HEK293T (cell line): Measurements from ENCODE around the gene PLK1.
"Not testable (repeated sequence)": the region's sequence is repeated elsewhere in the genome, so short reads cannot be mapped to it uniquely, and the experiment has no call there.

Experiments used
- CTCF ChIA-PET: fragments of 350-600 bp; formaldehyde crosslinking; extraction: SDS; loops from one replicate; lab custom pipeline; 2021; ENCODE audit warnings: antibody characterized with exemption, inconsistent platforms; lab: Yijun Ruan, JAX
- POLR2A ChIA-PET: fragments of 350-600 bp; formaldehyde crosslinking; extraction: SDS; loops from one replicate; lab custom pipeline; 2020; ENCODE audit warnings: antibody characterized with exemption, inconsistent platforms; lab: Yijun Ruan, JAX
- DNase-seq: peaks from one replicate; pipeline ENCODE4 v3.0.0; 2012; ENCODE audit warnings: mixed read lengths; ENCODE audit errors: extremely low spot score
- ARNT ChIP-seq: fragments of 450-650 bp; IDR thresholded peaks from 2 replicates; pipeline ENCODE4 v1.6.1; 2017; ENCODE audit warnings: mild to moderate bottlenecking
- BHLHE40 ChIP-seq: fragments of 450-650 bp; IDR thresholded peaks from 2 replicates; pipeline ENCODE4 v1.6.1; 2016; ENCODE audit warnings: mild to moderate bottlenecking, moderate library complexity, borderline replicate concordance
- CTBP1 ChIP-seq: fragments of 450-650 bp; IDR thresholded peaks from 2 replicates; pipeline ENCODE4 v1.6.1; 2016; ENCODE audit warnings: borderline replicate concordance
- ELF4 ChIP-seq: fragments of 450-650 bp; IDR thresholded peaks from 2 replicates; pipeline ENCODE4 v1.6.1; 2017; ENCODE audit warnings: antibody characterized with exemption
- FOXA1 ChIP-seq: fragments of 450-650 bp; IDR thresholded peaks from 2 replicates; pipeline ENCODE4 v1.6.1; 2016; ENCODE audit warnings: mild to moderate bottlenecking
- FOXK2 ChIP-seq: fragments of 450-650 bp; IDR thresholded peaks from 2 replicates; pipeline ENCODE4 v1.6.1; 2016; ENCODE audit warnings: mild to moderate bottlenecking
- FOXM1 ChIP-seq: fragments of 450-650 bp; IDR thresholded peaks from 2 replicates; pipeline ENCODE4 v1.6.1; 2017; ENCODE audit warnings: mild to moderate bottlenecking, borderline replicate concordance
- HDGF ChIP-seq: fragments of 450-650 bp; IDR thresholded peaks from 2 replicates; pipeline ENCODE4 v1.6.1; 2017; ENCODE audit warnings: antibody characterized with exemption, borderline replicate concordance
- L3MBTL2 ChIP-seq: fragments of 450-650 bp; conservative IDR thresholded peaks from 2 replicates; pipeline ENCODE4 v1.6.1; 2016; ENCODE audit warnings: mild to moderate bottlenecking
- LEF1 ChIP-seq: fragments of 450-650 bp; IDR thresholded peaks from 2 replicates; pipeline ENCODE4 v1.6.1; 2017; ENCODE audit warnings: mild to moderate bottlenecking, borderline replicate concordance
- NFRKB ChIP-seq: fragments of 450-650 bp; IDR thresholded peaks from 2 replicates; pipeline ENCODE4 v1.6.1; 2016; ENCODE audit warnings: mild to moderate bottlenecking, moderate library complexity
- SP1 ChIP-seq: fragments of 450-650 bp; IDR thresholded peaks from 2 replicates; pipeline ENCODE4 v1.6.1; 2017
- SUZ12 ChIP-seq: fragments of 450-650 bp; IDR thresholded peaks from 2 replicates; pipeline ENCODE4 v1.6.1; 2016; ENCODE audit warnings: mild to moderate bottlenecking
- TARDBP ChIP-seq: fragments of 450-650 bp; IDR thresholded peaks from 2 replicates; pipeline ENCODE4 v1.6.1; 2016
- ZNF384 ChIP-seq: fragments of 450-650 bp; IDR thresholded peaks from 2 replicates; pipeline ENCODE4 v1.6.1; 2016
- TF ChIP-seq, protein P1 (sequence below): fragments of 450-650 bp; IDR thresholded peaks from 2 replicates; pipeline ENCODE4 v1.6.1; 2016

Gene PLK1

GRCh38 chr16:23678430-23679273, at the start of gene PLK1:
TSS of gene PLK1 (plus strand) at chr16:23678889. CDS start at chr16:23678933, 44 bp downstream.
- DNase-seq, result peak; percentile 91
- ChIA-PET CTCF (interaction anchor here (0.7 to 1.3 kb wide), 6 partner anchors 10 to 1305 kb away, joined by 3 to 4 read pairs (median 3); no protein-coding TSS in a partner anchor), POLR2A (interaction anchor here (0.8 to 2.2 kb wide), 5 partner anchors 10 to 40 kb away, joined by 3 to 8 read pairs (median 7); partner anchors contain the start of genes DCTN5 and PALB2)
- peak; percentile 99 for TF ChIP-seq FOXM1
- TF ChIP-seq NFRKB, result no peak
- no peak for TF ChIP-seq ELF4
- no peak for TF ChIP-seq SUZ12
- TF ChIP-seq, protein P1, sequence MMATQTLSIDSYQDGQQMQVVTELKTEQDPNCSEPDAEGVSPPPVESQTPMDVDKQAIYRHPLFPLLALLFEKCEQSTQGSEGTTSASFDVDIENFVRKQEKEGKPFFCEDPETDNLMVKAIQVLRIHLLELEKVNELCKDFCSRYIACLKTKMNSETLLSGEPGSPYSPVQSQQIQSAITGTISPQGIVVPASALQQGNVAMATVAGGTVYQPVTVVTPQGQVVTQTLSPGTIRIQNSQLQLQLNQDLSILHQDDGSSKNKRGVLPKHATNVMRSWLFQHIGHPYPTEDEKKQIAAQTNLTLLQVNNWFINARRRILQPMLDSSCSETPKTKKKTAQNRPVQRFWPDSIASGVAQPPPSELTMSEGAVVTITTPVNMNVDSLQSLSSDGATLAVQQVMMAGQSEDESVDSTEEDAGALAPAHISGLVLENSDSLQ, result peak; percentile 95
- no peak for TF ChIP-seq ARNT
- TF ChIP-seq BHLHE40, result no peak
- TF ChIP-seq HDGF, result no peak
- TF ChIP-seq FOXA1, result no peak
- TF ChIP-seq ZNF384, result no peak
- no peak for TF ChIP-seq CTBP1
- peak; percentile 80 for TF ChIP-seq L3MBTL2
- no peak for TF ChIP-seq SP1
- no peak for TF ChIP-seq FOXK2

DNA sequence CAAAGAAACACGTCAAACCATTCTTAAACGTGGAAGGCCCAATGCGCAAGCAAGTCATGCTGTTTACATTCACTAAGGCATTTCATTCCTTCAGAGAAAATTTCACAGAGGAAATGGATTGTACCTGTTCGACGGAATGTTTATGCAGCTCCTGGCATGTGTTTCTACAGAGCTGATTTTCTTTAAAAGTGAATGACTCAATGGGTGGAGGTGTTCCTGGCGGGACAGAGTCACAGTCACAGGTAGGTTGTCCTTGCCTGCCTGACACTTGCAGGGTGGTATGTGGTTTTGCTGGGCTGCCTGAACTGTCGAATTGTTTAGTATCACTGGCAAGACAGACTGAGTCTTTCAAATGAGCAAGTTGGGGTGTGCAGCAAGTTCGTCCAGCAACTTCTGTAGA, 49.2 kb upstream of the PLK1 start:
- ChIA-PET CTCF (interaction anchor here (0.8 kb wide), 1 partner anchor 33 kb away, joined by 3 read pairs; no protein-coding TSS in a partner anchor), POLR2A (no interaction called here)
- DNase-seq, result no peak
- no peak for TF ChIP-seq NFRKB
- no peak for TF ChIP-seq SP1
- TF ChIP-seq ARNT, result no peak
- TF ChIP-seq, protein P1, result no peak
- TF ChIP-seq ELF4, result no peak
- no peak for TF ChIP-seq CTBP1
- TF ChIP-seq TARDBP, result no peak
- TF ChIP-seq SUZ12, result no peak
- TF ChIP-seq FOXA1, result no peak
- TF ChIP-seq L3MBTL2, result no peak
- no peak for TF ChIP-seq BHLHE40
- no peak for TF ChIP-seq FOXM1
- no peak for TF ChIP-seq HDGF
- no peak for TF ChIP-seq ZNF384
- TF ChIP-seq FOXK2, result no peak

- DNase-seq, POLR2A ChIA-PET, CTCF ChIA-PET: not testable (repeated sequence)
Observed at GRCh38 chr16:23631874-23632273, 46.8 kb upstream of the PLK1 start.

- ChIA-PET POLR2A (no interaction called here), CTCF (no interaction called here)
- TF ChIP-seq BHLHE40 (no peak), LEF1 (no peak), FOXK2 (no peak), SP1 (no peak), HDGF (no peak)
- DNase-seq, result no peak
Observed at GRCh38 chr16:23634461-23635036, 44.1 kb upstream of the PLK1 start.

- TF ChIP-seq BHLHE40 (no peak), HDGF (no peak), FOXM1 (no peak), FOXA1 (no peak), ZNF384 (no peak), SP1 (no peak)
- CTCF ChIA-PET, result no interaction called here
Observed at GRCh38 chr16:23635958-23636357, 42.7 kb upstream of the PLK1 start.

GRCh38 chr16:23640615-23640930, 38.1 kb upstream of the PLK1 start:
- TF ChIP-seq FOXK2 (no peak), SP1 (no peak), ARNT (no peak), NFRKB (no peak), HDGF (no peak), LEF1 (no peak), CTBP1 (no peak), FOXA1 (no peak), L3MBTL2 (no peak), BHLHE40 (no peak), TARDBP (no peak), FOXM1 (no peak), ZNF384 (no peak), SUZ12 (no peak), ELF4 (no peak)
- TF ChIP-seq, protein P1, result no peak
- POLR2A ChIA-PET, result interaction anchor here (0.7 to 2.0 kb wide), 5 partner anchors 10 to 92 kb away, joined by 3 to 8 read pairs (median 4); partner anchors contain the start of gene PLK1

More at GRCh38 chr16:23635958-23636357, 42.7 kb upstream of the PLK1 start:
- no peak for DNase-seq
- POLR2A ChIA-PET, result no interaction called here

More at GRCh38 chr16:23640615-23640930, 38.1 kb upstream of the PLK1 start:
- CTCF ChIA-PET, result interaction anchor here (0.6 to 1.4 kb wide), 2 partner anchors 44 to 360 kb away, joined by 3 read pairs; no protein-coding TSS in a partner anchor
- peak; percentile 14 for DNase-seq
